ENCODE results near the gene RDH5.

Gene RDH5

DNA sequence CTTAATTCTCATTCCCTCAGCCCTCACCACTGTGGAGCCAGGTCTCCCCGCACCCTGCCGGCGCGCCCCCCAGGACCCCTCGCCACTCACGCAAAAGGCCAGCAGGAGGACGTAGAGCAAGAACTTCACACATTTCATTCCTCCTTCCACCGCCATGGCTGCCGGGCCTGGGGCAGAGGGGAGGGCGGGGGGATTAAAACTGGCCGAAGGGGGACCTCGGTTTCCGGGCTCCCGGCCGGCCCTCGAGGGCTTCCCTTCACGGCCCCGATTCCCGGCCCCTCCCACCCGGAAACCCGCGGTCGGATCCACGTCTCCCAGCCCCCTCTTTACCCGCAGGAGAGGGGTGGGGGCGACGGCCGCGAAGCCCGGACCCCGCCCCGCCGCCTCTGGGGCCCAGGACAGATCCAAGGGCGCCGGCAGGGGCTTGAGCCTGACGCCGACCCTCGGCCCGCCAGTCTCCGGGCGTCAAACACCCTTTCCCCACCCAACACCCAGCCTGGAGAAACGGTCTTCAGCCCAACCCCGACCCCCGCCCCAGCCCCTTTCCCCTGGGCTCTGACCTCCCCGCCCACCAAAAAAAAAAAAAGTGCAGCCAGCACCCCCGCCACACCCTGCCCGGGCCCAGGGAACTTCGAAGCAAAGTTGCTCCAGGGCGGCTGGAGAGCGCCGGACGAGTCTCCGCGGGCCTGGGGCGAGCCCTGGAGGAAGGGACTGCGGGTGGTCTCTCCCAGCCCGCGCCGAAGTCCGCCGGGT lies 8.2 kb downstream of the RDH5 start:
- DNase-seq (ENCODE audit: low read depth) = no peak

DNA sequence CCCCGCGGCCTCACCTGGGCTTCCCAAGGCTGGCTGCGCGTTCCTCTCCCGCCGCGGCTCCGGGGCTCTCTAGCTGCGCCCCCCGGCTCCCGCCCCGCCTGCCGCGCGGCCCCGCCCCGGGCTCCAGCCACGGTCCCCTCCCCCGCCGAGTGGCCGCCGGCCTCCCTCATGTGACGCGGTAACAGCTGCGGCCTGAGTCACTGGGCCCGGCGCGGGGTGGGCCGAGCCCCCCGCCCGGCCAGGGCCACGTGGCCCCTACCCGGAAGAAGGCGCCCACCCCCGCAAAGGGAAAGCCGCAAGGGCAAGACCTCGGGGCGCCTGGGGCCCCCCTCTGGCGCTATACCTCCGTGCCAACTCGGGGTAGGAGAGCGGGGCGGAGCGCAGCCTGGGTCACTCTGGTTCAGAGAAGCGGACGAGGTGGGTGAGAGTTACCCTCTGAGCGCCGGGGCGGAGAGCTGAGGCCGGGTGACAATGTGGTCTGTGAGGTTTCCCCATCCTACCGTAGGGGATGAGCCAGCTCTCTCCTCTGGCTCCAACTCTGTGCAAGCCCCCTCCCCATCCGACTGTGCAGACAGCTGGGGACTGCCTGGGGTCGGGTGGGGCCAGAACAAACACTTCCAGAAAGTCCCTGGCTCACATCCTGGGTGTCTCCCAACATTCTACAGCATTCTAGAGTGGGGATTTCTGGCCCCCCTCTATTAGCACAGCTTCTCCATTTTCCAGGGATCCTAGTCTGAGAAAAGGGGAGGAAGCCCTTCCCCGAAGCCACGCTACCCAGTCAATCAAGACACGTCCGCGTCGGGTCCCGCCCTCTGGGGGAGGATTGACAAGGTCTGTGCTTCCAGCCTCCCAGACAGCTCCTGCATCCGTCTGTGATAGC lies 9.0 kb downstream of the RDH5 start, which contains the start of gene CD63:
Gene CD63 (minus strand): TSS at position 71 of the 880 bp plus-strand sequence. CDS start 668 bp downstream, outside the sequence.
- peak; percentile 58 for DNase-seq (ENCODE audit: low read depth)

DNA sequence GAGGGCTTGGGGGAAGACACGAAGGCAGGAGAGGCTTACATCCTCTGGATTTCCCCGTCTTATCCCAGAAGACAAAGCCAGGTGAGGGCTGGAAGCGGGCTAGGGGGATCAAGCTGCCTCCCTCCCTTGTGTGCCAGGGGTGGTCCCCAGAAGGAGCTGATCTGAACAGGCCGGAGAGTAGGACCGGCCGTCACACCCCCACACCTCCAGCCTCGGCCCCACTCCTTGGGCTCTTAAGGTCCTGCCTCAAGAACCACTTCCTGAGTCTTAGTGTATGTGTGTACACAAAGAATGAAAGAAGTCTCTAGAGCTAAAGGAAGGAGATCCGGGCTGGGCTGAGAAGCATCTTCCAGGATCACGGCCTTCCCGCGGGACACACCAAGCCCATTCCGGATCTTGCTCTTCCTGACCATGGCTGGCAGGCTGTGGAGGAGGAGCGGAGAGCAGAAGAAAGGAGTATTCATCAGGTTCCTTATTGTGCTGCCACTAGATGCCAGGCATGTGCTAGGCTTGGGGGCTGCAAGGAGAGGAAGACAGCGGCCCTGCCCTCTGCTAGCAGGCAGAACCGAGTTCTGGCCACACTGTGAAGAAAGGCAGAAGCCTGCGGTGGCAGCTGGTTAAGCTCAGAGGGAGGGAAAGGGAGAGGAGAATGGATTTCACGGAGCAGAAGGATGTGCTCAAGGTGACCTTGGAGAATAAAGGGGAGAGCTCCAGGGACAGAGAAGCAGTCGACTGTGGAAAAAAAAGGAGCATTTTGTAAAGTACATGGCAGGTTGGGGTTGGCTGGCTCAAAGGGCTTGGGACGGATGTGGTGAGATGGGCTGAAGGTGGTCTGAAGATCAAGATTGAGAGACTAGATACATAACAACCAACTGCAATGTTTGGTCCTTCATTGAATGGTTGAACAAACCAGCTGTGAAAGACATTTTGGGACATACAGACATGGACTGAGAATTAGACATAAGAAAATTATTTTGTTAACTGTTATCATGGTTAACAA lies 9.9 kb downstream of the RDH5 start:
- DNase-seq (ENCODE audit: low read depth) = no peak

DNA sequence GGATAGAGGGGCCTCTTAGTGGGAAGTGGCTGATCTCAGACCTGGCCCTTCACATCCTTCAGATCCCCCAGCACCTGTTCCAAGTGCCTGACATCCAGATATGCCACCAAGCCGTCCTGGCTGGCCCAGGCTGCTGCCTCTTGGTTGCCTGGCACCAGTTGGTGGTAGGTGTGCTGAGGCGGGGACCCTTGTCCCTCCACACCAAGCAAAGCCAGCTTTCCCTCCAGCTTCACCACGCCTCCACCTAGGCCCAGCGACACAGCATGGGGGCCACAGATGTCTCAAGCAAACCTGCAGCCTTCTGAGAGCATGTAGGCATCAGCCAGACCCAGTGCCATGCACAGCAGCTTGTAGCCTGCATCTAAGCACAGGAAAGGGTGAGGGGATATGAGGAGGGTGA lies 12.1 kb downstream of the RDH5 start:
- no peak for DNase-seq (ENCODE audit: low read depth)

DNA sequence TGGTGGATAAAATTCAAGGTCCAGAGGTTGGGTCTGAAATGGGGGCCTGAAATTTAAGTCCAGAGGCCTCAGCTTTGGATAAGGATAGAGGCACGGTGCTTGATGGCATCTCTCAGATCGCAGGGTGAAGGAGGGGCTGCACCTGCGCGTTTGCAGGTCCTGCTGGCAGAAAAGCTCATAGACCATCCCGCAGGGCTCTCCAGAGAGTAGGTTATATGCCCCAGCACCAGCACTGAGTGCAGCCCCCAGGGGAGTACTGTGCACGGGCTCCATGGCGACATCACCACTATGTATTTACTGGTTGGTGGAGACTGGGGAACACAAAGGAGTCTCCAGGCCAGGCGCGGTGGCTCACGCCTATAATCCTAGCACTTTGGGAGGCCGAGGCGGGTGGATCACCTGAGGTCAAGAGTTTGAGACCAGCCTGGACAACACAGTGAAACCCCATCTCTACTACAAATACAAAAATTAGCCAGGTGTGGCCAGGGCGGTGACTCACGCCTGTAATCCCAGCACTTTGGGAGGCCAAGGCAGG lies 12.9 kb downstream of the RDH5 start:
- DNase-seq (ENCODE audit: low read depth) = no peak

DNA sequence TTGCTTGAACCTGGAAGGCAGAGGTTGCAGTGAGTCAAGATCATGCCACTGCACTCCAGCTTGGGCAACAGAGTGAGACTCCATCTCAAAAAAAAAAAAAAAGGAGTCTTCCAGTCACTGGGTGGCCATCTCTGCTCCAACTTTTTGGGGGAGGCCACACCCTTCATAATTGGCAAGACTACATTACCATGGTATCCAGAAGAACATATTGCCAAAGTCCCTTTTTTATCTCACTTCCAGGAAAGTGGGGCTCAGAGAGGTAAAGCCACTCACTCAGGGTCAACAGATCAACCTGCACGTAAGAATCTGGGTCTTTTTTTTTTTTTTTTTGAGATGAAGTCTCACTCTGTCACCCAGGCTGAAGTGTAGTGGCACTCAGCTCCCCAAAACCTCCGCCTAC lies 13.7 kb downstream of the RDH5 start:
- DNase-seq (ENCODE audit: low read depth) = no peak

DNA sequence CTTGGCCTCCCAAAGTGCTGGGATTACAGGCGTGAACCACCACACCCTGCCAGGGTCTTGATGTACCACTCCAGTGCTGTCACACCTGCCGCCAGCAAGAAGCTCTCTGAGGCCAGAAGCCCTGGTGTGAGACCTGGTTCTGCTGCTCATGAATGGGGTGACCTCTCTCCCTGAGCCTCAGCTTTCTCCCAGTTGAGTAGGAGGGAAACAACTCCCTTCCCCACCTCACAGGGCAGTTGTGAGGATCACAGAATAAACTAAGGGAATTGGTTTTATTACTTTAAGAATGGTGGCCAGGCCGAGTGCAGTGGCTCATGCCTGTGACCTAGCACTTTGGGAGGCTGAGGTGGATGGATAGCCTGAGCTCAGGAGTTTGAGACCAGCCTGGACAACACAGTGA lies 14.4 kb downstream of the RDH5 start:
- no peak for DNase-seq (ENCODE audit: low read depth)

DNA sequence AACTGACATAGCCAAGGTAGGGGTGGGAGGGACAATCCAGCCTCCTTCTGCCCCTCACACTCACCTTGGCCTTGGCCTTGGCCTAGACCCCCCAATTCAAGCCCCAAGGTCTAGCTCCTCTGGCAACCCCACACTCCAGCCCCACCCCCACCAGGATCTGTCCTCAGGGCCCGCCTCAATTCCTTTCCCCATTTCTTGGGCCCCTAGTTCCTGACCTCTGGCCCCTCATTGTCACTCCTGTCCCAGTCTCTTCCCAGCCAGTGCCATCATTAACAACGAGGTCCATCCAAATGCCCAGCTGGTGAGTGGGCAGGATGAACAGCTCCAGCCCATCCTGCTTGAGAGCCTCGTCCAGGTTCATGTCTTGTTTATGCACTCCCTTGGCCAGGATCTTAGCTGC lies 15.9 kb downstream of the RDH5 start:
- DNase-seq (ENCODE audit: low read depth) = no peak

DNA sequence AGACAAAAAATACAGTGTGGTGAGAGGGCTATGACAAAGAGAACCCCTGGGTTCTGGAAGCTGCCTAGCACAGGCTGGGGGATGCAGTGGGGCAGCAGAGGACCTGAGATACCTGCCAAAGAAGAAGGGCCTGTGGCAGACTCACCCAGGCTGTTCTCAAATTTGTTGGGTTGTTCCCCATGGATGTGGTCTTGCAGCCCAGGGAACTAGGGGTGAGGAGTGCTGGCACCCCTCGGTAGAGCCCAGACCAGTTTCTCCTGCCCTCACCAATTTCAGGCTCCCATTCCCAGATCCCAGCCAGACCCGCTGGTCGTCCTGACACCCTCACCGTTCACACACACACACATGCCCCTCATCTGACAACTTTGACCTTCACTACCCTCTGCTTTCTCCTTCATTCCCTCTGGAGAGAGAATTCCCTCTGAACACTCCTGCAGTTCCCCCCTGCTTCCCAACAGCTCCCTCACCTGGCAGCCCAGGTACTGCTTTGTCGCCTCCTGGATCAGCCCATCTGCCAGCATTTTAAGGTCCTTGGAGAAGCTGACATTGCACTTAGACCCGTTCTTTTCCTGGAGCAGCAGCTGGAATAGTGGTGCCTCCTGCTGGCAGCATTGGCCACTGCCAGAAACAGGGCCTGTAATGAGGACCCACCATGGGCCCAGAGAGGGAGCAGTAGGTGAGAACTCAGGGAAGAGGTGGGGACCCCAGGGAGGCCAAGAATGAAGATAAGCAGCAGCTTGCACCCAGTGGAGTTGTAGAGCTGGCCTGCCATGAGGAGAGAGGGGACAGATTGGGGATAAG lies 16.8 kb downstream of the RDH5 start:
- DNase-seq (ENCODE audit: low read depth) = no peak

DNA sequence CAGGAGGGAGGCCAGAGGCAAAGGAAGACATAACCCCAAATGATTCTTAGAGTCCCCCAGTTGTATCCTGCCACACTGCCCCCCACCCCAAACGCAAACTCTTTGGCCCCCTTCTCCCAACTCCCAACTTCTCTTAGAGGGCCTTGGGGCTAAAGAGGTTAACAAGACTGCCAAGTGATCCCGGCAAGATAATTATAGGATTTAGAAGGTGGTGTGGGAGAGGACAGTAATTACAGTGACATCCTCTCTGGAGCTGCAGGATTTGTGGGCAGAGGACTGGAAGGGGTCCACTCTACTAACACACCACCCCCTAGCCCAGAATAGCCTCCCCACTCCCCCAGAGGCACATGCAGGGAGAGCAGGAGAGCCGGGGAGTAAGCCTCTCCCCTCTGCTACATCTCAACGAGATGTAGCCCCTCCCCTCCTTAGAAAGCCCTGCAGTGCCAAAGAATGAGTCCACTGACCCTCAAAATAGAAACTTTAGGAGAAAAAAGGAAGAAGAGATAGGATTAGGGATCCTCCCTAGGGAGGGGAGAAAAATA lies 17.5 kb downstream of the RDH5 start:
- no peak for DNase-seq (ENCODE audit: low read depth)

DNA sequence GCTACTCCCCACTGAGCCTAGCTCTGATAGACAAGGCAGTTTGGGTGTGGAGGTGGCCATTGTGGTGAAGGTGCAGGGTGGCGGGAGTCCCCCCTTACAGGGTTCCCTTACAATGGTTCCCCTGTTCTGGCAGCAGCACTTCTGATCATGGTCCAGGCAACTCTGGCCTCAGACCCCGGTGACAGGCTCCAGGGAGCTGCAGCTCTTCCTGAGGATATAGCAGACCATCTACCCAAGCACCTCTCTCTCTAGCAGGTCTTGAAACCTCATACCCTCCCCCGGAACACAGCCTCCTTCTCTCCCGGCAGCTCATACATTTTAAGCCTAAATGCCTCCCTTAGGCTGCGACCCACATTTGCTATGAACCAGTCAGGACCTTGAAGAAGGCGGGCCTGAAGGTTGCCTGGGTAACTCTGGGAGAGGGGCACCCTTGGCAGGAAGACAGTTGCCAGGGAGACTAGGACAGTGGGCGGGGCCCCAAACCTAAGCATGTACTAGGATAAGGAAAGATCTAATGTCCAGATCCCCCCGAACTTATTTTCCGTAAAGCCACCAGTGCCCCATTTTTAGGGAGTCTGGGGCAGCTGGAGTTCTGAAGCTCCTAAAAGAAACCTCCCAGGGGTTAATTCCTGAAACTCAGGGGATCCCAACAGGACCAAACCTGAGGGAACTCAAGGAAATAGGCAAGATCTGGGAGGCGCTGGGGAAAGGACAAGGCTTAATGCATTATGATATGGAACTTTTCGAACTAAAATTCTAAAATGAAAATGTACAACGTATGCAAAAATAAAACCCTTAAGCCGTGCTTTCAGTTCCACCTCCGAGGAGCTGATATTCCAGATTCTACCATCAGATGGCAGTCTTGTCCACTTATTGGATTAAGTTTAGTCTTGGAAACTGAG lies 18.2 kb downstream of the RDH5 start:
- no peak for DNase-seq (ENCODE audit: low read depth)

DNA sequence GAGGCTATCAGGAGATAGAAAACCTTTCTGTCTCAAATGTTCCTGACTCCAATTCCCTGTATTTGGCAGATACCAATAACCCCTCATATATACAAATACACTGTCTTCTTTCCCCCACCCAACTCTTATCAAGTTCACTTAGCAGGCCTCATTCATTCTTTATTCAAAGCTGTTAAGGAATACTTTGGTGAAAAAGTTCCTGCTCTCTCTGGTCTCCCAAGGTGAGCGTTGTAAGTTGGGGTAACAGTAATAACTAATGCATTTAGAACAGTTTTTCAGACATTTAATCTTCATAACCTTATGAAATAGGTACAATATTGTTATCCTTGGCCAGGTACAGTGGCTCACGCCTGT lies 18.8 kb downstream of the RDH5 start:
- no peak for DNase-seq (ENCODE audit: low read depth)

DNA sequence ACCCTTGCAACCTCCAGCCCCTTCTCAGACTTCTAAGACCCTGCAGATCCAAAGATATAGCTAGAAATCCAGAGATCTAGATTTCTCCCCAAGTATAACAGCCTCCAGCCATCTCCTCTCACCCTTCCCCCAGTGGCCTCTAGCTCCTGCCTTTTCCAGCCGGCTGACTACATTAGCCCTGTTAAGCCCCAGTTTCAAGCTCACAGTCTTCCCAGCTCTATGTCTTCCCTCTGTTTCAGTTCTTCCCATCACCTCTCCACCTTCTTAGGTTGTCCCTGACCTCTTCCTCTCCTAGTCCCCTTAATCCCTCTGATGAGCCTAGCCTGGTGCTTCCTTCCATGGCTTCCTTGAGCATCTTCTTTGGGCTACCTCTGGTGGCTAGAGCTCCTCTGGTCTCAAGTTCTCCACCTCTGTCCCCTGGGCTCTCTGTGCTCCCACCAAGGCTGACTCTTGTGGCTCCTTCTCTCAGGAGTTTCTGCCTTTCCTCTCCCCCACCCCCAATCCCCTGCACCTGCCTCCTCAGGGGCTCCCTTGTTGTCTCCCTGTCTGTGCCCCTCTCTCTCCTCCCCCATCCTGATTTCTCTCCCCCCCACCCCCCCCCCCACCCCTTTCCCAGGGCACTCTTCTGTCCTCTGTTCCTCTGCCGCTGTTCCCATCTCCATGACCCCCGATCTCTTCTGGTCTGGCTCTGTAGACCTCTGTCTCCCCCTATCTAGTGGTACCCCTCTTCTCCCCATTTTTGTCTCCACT lies 21.9 kb downstream of the RDH5 start:
- DNase-seq (ENCODE audit: low read depth) = no peak

DNA sequence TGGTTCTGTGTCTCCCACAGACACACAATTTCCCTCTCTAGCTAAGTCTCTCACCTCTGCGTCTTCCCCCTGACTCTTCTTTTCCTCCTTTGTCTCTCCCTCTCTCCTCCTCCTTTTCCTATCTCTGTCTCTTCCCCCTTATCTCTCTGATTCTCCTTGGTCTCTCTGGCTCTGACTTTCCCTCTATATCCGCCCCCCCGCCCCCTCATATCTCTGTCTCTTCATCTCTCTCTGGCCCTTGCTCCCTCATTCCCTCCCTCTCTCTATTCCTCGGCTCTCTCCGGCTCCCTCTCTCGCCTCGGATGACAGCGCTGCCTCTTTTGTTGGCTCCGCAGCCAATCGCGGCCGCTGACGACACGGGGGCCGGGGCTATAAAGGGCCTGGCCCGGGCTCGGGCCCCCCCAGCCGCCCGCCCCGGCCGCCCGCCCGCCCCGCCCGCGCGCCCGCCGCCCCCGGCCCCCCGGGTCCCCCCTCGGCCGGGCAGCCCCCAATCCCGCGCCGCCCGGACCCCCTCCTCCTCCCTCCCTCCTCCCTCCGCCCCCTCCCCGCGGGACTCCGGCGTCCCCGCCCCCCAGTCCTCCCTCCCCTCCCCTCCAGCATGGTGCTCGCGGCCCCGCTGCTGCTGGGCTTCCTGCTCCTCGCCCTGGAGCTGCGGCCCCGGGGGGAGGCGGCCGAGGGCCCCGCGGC lies 22.7 kb downstream of the RDH5 start, which contains the start of gene GDF11:
Gene GDF11 (plus strand): TSS at position 404 of the 687 bp plus-strand sequence. CDS start 195 bp downstream, at position 599.
- no peak for DNase-seq (ENCODE audit: low read depth)

DNA sequence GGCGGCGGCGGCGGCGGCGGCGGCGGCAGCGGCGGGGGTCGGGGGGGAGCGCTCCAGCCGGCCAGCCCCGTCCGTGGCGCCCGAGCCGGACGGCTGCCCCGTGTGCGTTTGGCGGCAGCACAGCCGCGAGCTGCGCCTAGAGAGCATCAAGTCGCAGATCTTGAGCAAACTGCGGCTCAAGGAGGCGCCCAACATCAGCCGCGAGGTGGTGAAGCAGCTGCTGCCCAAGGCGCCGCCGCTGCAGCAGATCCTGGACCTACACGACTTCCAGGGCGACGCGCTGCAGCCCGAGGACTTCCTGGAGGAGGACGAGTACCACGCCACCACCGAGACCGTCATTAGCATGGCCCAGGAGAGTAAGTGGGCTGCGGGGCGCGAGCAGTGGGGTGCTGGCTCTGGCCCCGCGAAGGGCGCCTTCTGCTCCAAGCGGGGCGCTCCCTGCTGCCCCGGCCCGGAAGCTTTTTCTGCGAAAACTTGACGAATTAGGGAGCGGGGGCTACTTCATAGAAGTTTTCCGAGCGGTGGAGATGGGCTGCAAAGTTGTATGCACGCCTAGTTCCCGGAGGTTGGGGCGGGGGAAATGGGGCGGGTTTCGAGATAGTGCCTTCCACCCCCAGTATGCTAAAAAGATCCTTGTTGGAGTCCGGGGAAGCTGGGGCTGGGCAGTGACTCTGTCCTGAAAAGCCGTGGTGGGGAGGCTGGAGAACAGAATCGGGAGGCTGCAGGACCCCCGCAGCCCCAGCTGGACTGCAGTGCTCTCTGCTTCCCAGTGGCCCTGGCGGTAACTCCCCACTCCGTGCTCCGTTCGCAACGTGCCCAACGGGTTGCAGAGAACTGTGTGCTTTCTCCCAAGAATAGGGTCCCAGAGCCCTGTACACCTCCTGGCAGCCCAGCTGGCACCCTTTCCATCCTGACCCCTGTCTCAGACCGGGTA lies 23.5 kb downstream of the RDH5 start:
- DNase-seq (ENCODE audit: low read depth) = no peak

DNA sequence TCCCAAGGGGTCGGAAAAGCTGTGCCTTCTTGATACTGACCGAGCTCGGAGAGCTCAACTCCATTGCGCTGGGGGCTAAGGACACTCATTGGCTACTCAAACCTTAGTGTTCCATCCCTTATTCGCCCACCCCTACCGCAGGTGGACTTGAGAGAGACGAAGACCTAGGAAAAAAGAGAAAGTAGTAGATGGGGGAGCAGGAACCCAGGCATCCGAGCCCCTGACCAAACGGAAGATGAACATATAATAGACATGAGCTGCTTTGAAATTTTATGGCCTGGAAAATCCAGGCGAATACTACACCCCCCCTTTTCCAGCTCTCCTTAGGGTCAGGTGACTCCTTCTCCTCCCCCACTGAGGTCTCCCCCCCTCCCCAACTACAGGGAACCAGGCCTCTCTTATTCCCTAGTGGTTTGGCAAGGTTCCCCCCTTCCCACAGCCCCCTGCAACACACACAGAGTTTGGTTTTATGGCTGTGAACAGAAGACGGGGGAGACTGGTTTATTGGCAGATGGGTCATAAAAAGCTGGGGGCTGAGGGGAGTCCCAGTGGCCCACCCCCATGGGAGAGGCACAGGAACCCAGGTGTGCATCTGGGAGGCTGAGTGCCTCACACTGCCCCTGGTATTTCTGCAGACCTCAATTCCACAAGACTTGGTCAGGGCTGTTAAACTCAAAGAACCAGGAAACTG lies 24.3 kb downstream of the RDH5 start:
- DNase-seq (ENCODE audit: low read depth) = no peak
